Astrocyte (in vitro differentiated cells and primary cell): Measurements from ENCODE around the gene C1QTNF12. TPM values are rescaled to one million over a fixed set of nuclear protein-coding genes. Genes with fewer than 3 reads are reported as not detected.

Experiments
- DNase-seq: peaks from one replicate; pipeline ENCODE4 v3.0.0-alpha.2; 2010; ENCODE audit warnings: low read depth
- FAIRE-seq: peaks from 2 replicates; lab custom pipeline; 2011; peaks lifted over from hg19 to GRCh38; lab: Jason Lieb, UNC
- H2AFZ ChIP-seq: 2 replicates; pipeline ENCODE4 v1.6.0; 2012; ENCODE audit warnings: low read depth, low read length, inconsistent platforms
- H3K27ac ChIP-seq: 2 replicates; pipeline ENCODE4 v1.5.1; 2011; ENCODE audit warnings: low read depth, low read length, inconsistent platforms
- H3K27me3 ChIP-seq: 2 replicates; pipeline ENCODE4 v1.6.0; 2011; ENCODE audit warnings: low read length, inconsistent platforms; ENCODE audit not compliant: insufficient read depth
- H3K36me3 ChIP-seq: 2 replicates; pipeline ENCODE4 v1.5.1; 2011; ENCODE audit warnings: low read length, inconsistent platforms; ENCODE audit not compliant: insufficient read depth
- H3K4me1 ChIP-seq: 2 replicates; pipeline ENCODE4 v1.5.1; 2011; ENCODE audit warnings: low read length, inconsistent platforms; ENCODE audit not compliant: insufficient read depth
- H3K4me2 ChIP-seq: 2 replicates; pipeline ENCODE4 v1.6.0; 2012; ENCODE audit warnings: low read length, inconsistent platforms
- H3K4me3 ChIP-seq: 2 replicates; pipeline ENCODE4 v1.5.1; 2011; ENCODE audit warnings: low read depth, mild to moderate bottlenecking, low read length, inconsistent platforms; ENCODE audit not compliant: insufficient read depth
- H3K79me2 ChIP-seq: 2 replicates; pipeline ENCODE4 v1.6.0; 2012; ENCODE audit warnings: mild to moderate bottlenecking, low read length, inconsistent platforms; ENCODE audit not compliant: insufficient read depth
- H3K9ac ChIP-seq: 2 replicates; pipeline ENCODE4 v1.6.0; 2012; ENCODE audit warnings: mild to moderate bottlenecking, low read length, inconsistent platforms
- H3K9me3 ChIP-seq: 2 replicates; pipeline ENCODE4 v1.5.1; 2012; ENCODE audit warnings: low read depth, mild to moderate bottlenecking, low read length, inconsistent platforms; ENCODE audit not compliant: insufficient read depth
- H4K20me1 ChIP-seq: 2 replicates; pipeline ENCODE4 v1.6.0; 2012; ENCODE audit warnings: low read length, inconsistent platforms; ENCODE audit not compliant: insufficient read depth
- H3K27ac Mint-ChIP-seq: one replicate; pipeline ENCODE4 v1.8.0; 2021; ENCODE audit warnings: mild to moderate bottlenecking, mixed read lengths; ENCODE audit not compliant: unreplicated experiment
- H3K27me3 Mint-ChIP-seq: one replicate; pipeline ENCODE4 v1.8.0; 2021; ENCODE audit warnings: low read depth, mixed read lengths; ENCODE audit not compliant: unreplicated experiment
- H3K36me3 Mint-ChIP-seq: one replicate; pipeline ENCODE4 v1.8.0; 2021; ENCODE audit warnings: low read depth, mixed read lengths; ENCODE audit not compliant: unreplicated experiment
- H3K4me1 Mint-ChIP-seq: one replicate; pipeline ENCODE4 v1.8.0; 2021; ENCODE audit warnings: low read depth, mixed read lengths; ENCODE audit not compliant: unreplicated experiment
- H3K4me3 Mint-ChIP-seq: one replicate; pipeline ENCODE4 v1.8.0; 2021; ENCODE audit warnings: mild to moderate bottlenecking, moderate library complexity, mixed read lengths; ENCODE audit not compliant: unreplicated experiment
- H3K9me3 Mint-ChIP-seq: one replicate; pipeline ENCODE4 v1.8.0; 2021; ENCODE audit warnings: mild to moderate bottlenecking, mixed read lengths; ENCODE audit not compliant: unreplicated experiment
- EZH2 ChIP-seq: IDR thresholded peaks from 2 replicates; pipeline ENCODE4 v1.6.1; 2012; ENCODE audit warnings: mild to moderate bottlenecking, low read length, inconsistent platforms; ENCODE audit not compliant: insufficient read depth
- total RNA-seq: library from RNA; stranded (reverse); gene quantifications from 2 replicates; pipeline ENCODE4 v1.2.1, GENCODE V29; 2021
- TF ChIP-seq, protein P1 (sequence below): IDR thresholded peaks from 2 replicates; pipeline ENCODE4 v1.5.1; 2011; ENCODE audit warnings: low read depth, mild to moderate bottlenecking, inconsistent platforms, low read length, moderate library complexity; ENCODE audit not compliant: insufficient read depth

C1QTNF12 gene
- total RNA-seq, 1 donor from 2014 or later = 3.9 TPM

- peaks cover 6% of the 10 kb centered on the region for H3K36me3 ChIP-seq
- peaks cover 14% of the 10 kb centered on the region for H3K36me3 Mint-ChIP-seq
- H3K27ac ChIP-seq = no peak overlapping the region
- no peaks in the 10 kb centered on the region for H3K4me1 ChIP-seq
- H3K9ac ChIP-seq = no peak overlapping the region
- H3K9me3 Mint-ChIP-seq = no peaks in the 10 kb centered on the region
- no peaks in the 10 kb centered on the region for H3K27me3 ChIP-seq
- DNase-seq (no peak), FAIRE-seq (no peak)
- H4K20me1 ChIP-seq = peaks cover 64% of the 10 kb centered on the region
- H2AFZ ChIP-seq = no peak overlapping the region
- peaks cover 39% of the 10 kb centered on the region for H3K79me2 ChIP-seq
- no peak overlapping the region for H3K4me3 ChIP-seq
- H3K4me2 ChIP-seq = no peak overlapping the region
- H3K9me3 ChIP-seq = no peaks in the 10 kb centered on the region
- TF ChIP-seq, protein P1, sequence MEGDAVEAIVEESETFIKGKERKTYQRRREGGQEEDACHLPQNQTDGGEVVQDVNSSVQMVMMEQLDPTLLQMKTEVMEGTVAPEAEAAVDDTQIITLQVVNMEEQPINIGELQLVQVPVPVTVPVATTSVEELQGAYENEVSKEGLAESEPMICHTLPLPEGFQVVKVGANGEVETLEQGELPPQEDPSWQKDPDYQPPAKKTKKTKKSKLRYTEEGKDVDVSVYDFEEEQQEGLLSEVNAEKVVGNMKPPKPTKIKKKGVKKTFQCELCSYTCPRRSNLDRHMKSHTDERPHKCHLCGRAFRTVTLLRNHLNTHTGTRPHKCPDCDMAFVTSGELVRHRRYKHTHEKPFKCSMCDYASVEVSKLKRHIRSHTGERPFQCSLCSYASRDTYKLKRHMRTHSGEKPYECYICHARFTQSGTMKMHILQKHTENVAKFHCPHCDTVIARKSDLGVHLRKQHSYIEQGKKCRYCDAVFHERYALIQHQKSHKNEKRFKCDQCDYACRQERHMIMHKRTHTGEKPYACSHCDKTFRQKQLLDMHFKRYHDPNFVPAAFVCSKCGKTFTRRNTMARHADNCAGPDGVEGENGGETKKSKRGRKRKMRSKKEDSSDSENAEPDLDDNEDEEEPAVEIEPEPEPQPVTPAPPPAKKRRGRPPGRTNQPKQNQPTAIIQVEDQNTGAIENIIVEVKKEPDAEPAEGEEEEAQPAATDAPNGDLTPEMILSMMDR = no peak
- no peak for TF ChIP-seq EZH2
- H3K27me3 Mint-ChIP-seq = no peaks in the 10 kb centered on the region
- peaks cover 5% of the 10 kb centered on the region for H3K4me1 Mint-ChIP-seq
- H3K4me3 Mint-ChIP-seq = no peak overlapping the region
- no peak overlapping the region for H3K27ac Mint-ChIP-seq
Observed at GRCh38 chr1:1256956-1257871, 10.7 kb upstream of the C1QTNF12 start.

DNA sequence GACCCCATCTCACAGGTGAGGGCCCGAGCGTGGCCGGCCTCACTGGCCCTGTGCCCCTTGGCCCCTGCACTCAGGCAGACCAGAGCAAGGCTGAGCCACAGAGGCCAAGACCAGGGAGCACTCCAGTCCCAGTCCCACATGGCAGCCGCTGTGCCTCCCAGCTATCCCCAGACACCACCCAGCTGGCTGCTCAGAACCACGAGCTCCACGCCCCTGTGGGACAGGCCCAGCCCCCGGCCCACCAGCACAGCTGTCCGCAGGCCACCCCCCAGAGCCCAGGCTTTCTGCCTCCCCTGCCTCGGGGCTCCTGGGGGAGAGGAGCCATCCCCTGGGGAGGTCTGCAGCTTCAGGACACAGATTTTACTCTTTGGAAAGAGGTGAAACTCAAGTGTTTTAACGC is 9.1 kb upstream of the C1QTNF12 start:
- no peak for TF ChIP-seq EZH2
- TF ChIP-seq, protein P1 = no peak

GRCh38 chr1:1255078-1255477 is 8.6 kb upstream of the C1QTNF12 start:
- TF ChIP-seq, protein P1 = no peak
- TF ChIP-seq EZH2 = no peak
- H3K4me2 ChIP-seq = no peak overlapping the region
- Mint-ChIP-seq H3K4me1 (peaks cover 4% of the 10 kb centered on the region), H3K9me3 (no peaks in the 10 kb centered on the region), H3K36me3 (peaks cover 16% of the 10 kb centered on the region), H3K27me3 (no peaks in the 10 kb centered on the region), H3K4me3 (no peak overlapping the region), H3K27ac (no peak overlapping the region)
- no peak overlapping the region for H3K4me3 ChIP-seq
- no peak for DNase-seq
- no peaks in the 10 kb centered on the region for H3K9me3 ChIP-seq
- peaks cover 23% of the 10 kb centered on the region for H3K79me2 ChIP-seq
- H3K27me3 ChIP-seq = no peaks in the 10 kb centered on the region
- no peak overlapping the region for H3K27ac ChIP-seq
- H2AFZ ChIP-seq = no peak overlapping the region
- H3K9ac ChIP-seq = no peak overlapping the region
- no peak for FAIRE-seq
- H3K4me1 ChIP-seq = no peaks in the 10 kb centered on the region
- H3K36me3 ChIP-seq = peaks cover 5% of the 10 kb centered on the region
- H4K20me1 ChIP-seq = peaks cover 56% of the 10 kb centered on the region

More for the DNA sequence above, 9.1 kb upstream of the C1QTNF12 start:
- no peak overlapping the region for H3K4me2 ChIP-seq
- no peak overlapping the region for H2AFZ ChIP-seq
- peaks cover 28% of the 10 kb centered on the region for H3K79me2 ChIP-seq
- no peak for FAIRE-seq
- peaks cover 5% of the 10 kb centered on the region for H3K36me3 ChIP-seq
- Mint-ChIP-seq H3K4me3 (no peak overlapping the region), H3K4me1 (peaks cover 2% of the 10 kb centered on the region), H3K9me3 (no peaks in the 10 kb centered on the region), H3K27me3 (no peaks in the 10 kb centered on the region), H3K36me3 (peaks cover 16% of the 10 kb centered on the region), H3K27ac (no peak overlapping the region)
- H4K20me1 ChIP-seq = peaks cover 58% of the 10 kb centered on the region
- H3K27me3 ChIP-seq = no peaks in the 10 kb centered on the region
- no peak for DNase-seq
- no peak overlapping the region for H3K9ac ChIP-seq
- no peaks in the 10 kb centered on the region for H3K4me1 ChIP-seq
- H3K4me3 ChIP-seq = no peak overlapping the region
- no peak overlapping the region for H3K27ac ChIP-seq
- H3K9me3 ChIP-seq = no peaks in the 10 kb centered on the region
